GM18502 (cell line): ENCODE measurements around the gene CTDSPL2.
A peak's percentile ranks its signal among the peaks of the same experiment; 100 is the strongest.
"Not testable (repeated sequence)": the region's sequence is repeated elsewhere in the genome, so short reads cannot be mapped to it uniquely, and the experiment has no call there.

Experiments
- ATAC-seq: cut with Tn5 transposase; IDR thresholded peaks from one replicate; pipeline ENCODE4 v1.9.1; 2021; ENCODE audit warnings: mild to moderate bottlenecking; ENCODE audit not compliant: unreplicated experiment, poor library complexity

CTDSPL2 gene

DNA sequence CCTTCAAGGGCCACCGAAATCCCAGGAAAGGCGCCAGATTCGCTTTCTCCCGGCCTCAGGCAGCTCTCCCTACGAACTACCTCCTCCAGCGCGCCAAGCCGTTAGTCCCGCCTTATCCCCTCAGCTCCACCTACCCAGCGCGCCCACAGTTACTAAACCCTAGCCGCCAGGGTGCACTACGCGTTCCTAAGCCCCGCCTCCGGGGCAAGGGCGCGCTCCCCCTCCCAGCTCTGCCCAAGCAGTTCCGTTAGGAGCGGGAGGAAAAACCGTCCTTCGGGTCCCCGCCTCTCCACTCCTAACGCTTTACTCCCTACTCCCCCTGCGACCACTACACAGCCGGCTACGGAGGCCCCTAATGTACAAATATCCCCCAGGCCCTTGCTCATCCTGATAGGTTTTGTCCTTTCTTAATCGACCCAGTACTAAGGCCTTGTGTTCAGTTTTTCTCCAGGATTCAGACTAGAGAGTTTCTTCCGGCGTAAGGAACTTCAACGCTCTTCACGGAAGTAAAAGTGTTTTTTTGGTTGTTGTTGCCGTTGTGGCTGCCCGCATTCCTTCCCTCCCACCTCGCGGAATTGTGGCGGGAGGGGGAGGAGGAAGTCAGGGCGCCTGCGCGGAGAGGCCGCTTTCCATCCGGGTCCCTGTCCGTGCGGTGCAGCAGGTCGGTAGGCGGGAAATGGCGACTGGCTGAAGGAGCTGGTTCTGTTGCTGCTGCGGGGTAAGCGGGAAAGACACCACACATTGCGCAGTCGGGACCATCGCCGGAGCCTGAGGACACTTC, at the start of gene CTDSPL2:
Gene CTDSPL2, plus strand, starts transcription at position 655 of the 781 bp plus-strand sequence. CDS start 31,386 bp downstream, outside the sequence.
- peak; percentile 93 for ATAC-seq

DNA sequence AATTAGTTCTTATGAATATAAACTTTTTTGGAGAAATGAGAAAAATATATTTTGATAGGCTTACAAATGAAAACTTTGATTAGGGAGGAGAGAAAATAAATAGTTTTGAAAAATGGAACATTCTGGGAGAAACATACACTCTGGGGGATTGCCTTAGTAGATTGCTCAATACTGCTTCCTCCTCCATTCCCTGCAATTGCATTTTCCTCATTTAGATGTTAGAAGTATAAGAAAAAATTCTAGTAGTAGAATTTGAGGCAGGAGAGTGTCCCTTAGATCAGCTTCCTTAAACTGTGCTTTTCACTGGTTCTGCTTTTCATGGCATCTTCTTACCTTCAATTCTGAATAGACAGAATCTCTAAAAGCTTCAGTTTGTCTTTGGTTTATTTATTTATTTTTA, 46.2 kb upstream of the CTDSPL2 start:
- ATAC-seq: no peak

DNA sequence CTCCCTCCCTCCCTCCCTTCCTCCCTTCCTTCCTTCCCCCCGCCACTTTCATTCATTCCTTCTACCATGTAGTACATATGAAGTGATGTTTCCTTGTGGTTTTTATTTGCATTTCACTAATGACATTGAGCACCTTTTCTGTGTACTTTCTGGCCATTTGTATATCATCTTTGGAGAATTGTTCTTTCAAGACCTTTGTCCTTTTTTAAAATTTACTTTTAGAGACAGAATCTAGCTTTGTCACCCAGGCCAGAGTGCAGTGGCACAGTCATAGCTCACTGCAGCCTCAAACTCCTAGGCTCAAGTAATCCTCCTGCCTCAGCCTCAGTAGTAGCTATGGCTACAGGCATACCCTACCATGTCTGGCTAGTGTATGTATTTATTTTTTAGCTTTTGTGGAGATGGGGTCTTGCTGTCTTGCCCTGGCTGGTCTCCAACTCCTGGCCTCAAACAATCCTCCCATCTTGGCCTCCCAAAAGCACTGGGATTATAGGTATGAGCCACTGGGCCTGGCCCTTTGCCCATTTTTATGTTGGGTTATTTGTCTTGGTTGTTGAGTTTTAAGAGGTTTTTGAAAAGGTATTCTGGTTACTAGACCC, 42.0 kb upstream of the CTDSPL2 start:
- ATAC-seq: no peak

DNA sequence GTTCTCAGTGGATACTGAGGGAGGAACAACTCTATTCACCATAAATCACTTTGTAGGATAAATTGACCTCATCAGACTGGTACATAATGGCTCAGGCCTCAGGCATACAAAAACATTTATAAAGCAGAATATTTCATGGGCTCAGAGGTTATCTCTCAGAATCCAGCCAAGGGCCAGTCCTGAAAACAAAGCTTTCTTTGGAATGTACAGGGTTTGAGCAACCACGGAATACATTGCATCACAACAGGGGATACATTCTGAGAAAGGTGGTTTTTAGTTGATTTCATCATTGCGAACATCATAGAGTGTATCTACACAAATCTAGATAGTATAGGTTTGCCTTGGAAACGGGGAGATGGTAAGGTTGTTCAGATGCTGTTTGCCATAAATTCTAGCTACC, 33.4 kb upstream of the CTDSPL2 start:
- ATAC-seq: no peak

DNA sequence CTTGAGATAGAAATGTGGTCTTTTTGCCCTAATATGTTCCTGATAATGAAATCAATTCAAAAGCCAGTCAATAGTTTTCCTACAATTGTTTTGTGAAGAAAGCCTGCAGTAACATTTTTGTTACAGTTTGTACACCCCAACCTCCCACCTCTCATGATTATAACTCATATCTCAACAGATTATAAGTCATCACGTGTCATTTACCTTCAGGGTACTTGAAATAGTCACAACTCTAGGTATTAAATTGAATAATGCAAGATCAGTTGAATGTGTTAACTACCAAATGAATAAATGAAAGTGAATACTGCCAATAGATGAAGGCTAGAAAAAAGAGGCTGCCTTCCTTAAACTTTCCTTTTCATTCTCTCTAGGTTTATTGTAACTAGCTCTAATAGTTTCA, 32.9 kb upstream of the CTDSPL2 start:
- no peak for ATAC-seq

DNA sequence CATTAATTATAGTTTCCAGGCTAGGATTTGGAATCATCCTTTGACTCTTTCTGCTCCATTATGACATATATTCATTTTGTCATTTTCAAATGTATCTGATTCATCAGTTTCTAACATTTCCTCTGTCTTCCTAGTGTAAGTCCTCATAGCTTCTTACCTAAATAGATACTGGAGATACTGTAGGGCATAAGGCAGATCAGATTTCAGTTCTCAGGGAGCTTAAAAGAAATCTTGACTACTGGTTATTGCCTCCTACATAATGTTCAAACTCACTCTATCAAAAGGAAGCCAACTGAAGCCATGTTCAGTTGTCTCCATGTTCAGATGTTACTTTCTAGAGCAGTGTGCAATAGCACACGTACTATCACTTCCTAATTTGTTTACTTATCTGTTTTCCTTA, 29.6 kb upstream of the CTDSPL2 start:
- ATAC-seq: no peak

DNA sequence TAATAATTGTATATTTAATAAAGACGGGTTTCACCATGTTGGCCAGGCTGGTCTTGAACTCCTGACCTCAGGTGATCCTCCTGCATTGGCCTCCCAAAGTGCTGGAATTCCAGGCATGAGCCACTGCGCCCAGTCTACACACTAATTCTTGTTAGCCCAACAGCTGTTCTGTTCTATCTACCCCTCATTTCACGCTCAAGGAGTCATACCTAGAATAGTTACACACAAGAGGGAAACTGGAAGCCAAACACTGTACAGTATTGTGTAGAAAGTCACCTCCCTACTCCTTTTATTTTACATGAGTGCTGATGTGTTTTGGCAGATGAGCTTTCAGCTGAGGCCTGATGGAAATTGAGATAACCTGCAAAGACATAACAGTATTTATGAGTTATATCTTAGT, 13.4 kb upstream of the CTDSPL2 start:
- no peak for ATAC-seq

DNA sequence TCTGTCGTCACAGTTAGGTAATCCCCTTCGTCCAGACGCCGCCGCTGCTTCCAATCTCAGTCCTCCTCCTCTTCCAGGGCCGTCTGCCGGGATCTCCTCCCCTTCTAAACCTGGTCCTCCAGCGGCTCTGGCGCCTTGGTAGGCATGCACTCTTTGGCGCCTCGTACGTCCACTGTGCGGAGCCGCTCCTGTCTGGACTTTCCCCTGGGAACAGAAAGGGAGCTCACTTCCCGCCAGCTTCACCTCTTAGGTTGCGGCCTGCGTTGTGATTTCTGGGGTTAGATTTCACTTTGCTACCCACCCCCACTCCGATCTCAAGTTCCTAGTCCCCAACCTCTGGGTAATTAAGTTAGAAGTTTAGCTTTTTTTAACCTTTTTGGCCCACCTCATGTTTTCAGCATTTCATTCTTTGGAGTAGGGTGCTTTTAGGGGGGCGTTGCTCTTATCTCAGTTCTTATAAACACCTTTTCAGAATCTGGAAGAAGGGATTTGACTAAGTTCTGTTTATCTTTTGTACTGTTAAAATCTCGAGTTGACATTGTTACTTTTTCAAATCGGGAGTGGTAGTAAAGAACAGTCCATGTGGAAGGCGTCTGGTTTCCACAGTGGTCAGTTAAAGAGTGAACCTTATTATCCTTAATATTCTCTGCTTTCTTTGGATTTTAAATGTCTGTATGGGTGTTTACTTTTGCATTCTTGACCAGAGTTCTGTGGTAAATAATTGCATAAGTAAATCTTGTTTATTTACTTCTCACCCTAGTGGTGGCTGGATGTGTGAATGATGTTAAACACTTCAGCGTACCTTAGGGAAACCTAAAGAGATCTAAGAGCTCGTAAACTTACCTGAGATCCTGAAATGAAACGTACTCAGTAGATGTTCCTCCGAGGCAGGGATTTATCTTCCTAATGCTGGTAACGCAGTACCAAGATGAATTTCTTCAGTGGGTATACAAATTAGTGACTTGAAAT, 611 bp downstream of the CTDSPL2 start:
- ATAC-seq: peak; percentile 22

DNA sequence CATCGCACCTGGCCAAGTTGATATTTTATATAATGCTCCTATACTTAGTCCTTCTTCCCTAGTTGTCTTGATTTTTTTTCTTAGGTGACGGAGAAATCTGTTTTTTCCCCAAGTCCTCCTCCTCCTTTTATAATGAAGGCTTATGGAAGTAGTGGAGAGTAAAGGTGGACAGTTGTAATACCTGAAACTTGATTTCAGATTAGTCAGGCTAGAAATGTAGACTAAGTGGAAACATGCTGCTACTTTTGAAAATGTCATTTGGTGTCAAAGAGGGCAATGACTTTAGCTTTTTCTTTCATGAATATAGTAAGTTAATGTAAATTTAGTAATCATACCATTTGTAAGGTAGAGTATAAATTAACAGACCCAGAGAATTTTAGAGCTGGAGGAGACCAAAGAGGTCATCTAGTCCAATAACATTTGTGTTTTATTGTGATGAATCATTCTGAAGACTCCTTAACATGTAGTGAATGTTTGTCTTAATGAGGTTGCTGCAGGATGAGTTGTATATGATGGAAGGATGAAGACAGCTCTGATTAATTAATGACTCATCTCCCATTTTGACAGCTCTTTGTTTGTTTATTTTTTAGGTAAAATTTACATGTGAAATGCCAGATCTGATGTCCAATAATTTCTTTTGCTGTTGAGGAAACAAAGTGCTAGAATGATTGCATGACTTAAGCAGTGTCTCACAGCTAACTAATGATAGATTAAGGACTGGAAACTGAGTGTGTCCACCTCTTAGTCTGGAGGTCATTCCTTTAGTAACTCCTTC, 8.7 kb downstream of the CTDSPL2 start:
- no peak for ATAC-seq

DNA sequence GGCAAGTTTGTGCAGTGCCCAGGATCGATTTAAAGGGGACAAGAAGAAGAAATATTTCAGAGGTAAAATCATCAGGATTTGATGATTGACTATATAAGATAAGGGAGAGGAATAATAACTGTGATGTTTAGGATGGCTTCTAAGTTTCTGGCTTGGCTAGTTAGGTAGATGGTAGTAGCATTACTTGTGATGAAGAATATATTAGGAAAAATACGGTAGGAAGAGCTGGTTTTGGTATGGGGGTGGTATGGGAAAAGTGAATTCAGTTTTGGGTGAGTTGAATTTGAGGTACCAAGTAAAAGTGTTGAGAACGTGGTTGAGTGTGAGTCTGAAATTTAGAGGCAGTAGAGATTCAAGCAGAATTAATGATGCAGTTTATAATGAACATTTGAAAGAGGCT, 11.0 kb downstream of the CTDSPL2 start:
- no peak for ATAC-seq

DNA sequence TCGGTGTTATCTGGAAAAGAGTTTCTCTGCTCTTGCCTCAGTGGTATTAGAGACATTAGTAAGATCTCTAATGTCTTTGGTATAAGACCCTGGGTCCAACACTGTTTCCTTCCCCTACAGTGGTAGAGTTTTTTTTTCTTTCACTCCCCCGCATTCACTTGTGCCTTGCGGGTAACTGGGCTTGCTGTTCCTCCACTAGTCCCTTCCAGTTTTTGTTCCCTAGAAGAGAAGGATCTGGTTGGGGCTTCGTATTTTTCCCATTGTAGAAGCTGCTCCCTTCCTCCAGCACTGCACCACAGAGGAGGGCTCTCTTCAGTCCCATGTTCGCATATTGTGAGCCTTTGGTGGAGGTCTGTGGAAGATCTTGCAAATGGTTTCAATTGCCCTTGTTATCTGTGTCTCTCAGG, 13.7 kb downstream of the CTDSPL2 start:
- no peak for ATAC-seq

DNA sequence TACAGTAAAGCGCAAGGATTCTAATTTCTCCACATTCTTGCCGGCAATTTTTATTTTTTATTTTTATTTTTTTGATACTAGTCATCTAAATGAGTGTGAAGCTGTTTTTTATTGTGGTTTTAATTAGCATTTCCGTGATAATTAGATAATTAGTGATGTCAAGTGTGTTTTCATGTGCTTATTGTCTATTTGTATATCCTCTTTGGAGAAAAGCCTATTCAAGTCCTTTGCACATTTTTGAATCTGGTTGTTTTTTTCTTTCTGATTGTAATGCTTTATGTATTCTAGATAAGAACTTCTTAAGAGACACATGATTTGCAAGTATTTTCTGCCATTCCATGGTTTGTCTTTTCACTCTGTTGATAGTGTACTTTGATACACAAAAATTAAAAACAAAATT, 16.1 kb downstream of the CTDSPL2 start:
- no peak for ATAC-seq

DNA sequence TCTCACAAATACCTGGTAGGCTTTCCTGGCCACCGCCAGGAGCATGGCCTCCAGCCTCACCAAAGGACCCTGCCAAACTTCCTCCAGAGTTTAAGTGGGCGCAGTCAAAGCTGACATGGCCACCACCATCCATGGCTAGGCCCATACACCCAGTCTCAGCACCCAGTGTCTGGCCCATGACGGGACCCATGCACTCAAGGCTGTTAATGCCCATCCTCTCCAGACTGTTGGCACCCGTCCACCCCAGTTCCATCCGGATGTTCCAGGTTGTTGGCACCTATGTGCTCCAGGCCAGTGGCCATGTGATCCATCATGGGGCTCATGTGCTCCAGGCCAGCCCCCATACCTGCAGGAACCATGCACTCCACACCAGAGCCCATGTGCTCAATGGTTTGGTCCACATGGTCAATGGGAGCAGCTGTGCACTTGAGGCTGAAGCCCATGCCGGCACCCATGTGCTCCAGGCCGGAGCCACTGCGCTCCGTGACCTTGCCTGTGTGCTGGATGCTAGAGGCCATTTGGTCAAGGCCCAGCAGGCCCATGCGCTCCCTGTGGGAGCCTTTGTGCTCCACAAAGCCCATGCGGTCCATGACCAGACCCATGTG, 20.4 kb downstream of the CTDSPL2 start:
- ATAC-seq: no peak

DNA sequence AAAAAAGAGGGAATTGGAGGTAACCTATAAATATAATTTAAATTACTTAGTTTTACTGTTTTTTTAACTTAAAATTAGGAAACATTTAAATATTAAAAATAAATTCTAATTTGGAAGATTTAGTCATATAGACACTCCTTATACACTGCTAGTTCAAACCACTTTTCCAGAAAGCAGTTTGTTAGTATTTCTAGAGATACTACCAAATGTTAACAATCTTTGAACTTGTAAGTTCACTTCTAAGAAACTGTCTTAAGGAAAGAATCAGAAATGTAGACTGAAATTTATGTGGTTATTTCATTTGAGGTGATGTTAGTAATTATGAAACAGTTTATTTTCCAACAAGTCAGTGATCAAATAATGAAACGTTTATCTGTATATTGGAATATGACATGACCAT, 22.7 kb downstream of the CTDSPL2 start:
- ATAC-seq: no peak

DNA sequence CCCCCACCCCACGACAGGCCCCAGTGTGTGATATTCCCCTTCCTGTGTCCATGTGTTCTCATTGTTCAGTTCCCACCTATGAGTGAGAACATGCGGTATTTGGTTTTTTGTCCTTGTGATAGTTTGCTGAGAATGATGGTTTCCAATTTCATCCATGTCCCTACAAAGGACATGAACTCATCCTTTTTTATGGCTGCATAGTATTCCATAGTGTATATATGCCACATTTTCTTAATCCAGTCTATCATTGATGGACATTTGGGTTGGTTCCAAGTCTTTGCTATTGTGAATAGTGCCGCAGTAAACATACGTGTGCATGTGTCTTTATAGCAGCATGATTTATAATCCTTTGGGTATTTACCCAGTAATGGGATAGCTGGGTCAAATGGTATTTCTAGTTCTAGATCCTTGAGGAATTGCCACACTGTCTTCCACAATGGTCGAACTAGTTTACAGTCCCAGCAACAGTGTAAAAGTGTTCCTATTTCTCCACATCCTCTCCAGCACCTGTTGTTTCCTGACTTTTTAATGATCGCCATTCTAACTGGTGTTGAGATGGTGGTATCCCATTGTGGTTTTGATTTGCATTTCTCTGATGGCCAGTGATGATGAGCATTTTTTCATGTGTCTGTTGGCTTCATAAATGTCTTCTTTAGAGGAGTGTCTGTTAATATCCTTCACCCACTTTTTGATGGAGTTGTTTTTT, 26.3 kb downstream of the CTDSPL2 start:
- not testable (repeated sequence) for ATAC-seq

DNA sequence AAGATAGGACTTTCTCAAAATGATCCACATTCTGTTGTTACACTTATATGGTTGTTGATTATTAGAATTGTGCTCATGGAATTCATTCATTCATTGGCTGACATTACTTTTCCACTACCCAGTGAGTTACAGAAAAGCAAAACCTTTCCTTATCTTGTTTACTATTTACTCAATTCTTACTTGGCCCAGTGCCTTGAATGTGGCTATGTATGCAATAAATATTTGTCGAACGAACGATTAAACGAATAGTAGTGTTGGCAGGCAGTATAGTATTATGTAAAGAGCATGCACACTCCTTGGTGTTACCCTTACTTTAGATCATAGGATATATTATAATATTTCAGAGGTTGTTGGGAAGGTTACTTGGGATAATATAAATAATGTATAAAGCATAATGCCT, 31.0 kb downstream of the CTDSPL2 start:
- ATAC-seq: no peak

DNA sequence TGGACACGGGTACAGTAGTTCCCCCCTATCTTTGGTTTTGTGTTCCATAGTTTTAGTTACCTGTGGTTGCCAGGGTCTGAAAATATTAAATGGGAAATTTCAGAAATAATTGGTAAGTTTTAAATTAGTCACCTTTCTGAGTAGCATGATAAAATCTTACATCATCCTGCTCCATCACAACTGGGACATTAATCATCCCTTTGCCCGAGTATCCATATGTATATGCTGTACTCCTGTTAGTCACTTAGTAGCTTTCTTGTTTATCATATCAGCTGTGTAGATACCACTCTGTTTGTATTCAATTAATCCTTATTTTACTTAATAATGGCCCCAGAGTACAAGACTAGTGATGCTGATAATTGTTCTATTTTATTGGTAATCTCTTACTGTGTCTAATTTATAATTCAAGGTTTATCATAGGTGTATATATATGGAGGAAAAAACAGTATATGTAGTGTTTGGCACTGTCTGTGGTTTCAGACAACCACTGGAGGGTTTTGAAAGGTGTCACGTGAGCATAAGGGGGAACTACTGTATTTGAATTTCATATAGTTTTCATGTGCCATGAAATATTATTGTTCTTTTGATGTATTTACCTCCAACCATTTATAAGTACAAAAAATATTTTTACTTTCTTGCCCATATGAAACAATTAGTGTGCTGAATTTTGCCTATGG, 41.4 kb downstream of the CTDSPL2 start:
- no peak for ATAC-seq

DNA sequence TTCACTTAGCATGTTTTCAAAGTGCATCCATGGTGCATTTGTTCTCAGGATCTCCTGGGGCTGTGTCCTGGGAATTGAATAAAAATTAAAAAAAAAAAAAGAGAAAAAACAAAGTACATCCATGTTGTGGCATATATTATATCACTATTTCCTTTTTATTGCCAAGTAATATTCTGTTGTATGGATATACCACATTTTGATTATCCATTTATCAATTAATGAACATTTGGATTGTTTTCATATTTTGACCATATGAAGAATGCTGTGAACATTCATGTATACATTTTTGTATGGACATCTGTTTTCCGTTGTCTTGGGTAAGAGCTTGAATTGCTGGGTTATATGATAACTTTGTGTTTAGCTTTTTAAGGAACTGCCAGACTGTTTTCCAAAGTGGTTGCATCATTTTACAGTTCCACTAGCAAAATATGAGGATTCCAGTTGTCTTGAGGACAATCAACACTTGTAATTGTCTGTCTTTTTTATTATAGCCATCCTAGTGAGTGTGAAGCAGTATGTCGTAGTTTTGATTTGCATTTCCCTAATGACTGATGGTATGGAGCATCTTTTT, 44.5 kb downstream of the CTDSPL2 start:
- no peak for ATAC-seq
